Heart left ventricle (tissue), 13 donors: ENCODE data around the gene RNF215.
"Not testable (repeated sequence)": the region's sequence is repeated elsewhere in the genome, so short reads cannot be mapped to it uniquely, and the experiment has no call there.

Experiments
- POLR2A ChIP-seq, 2 donors: fragments of 450-650 bp; IDR thresholded peaks; one replicate each; pipeline ENCODE4 v1.6.1; 2017; ENCODE audit warnings: antibody characterized with exemption in 2 of 2, mild to moderate bottlenecking in 2 of 2, moderate library complexity in 2 of 2
- TF ChIP-seq, protein P1 (sequence below), 12 donors: fragments of 200-600 bp; sonication (generic) in 4 of 12; IDR thresholded peaks; one replicate each; pipeline versions ENCODE4 v1.5.0 to v1.8.0; 2018 to 2022; ENCODE audit warnings: antibody characterized with exemption in 12 of 12, mild to moderate bottlenecking in 5 of 12
- donor health status: ischemic (EF 13 %, LVEDD 7.1; RV severe dilation, severe dysfunction).
- donor health status: DM: no; HTN: yes; CAD: no.
- donor health status: DM: no; HTN: no; CAD: no.
- donor health status: ischemic (EF 25% LVEDD 6.9; RV normal size, moderate dysfunction).
- donor health status: ischemic (EF 25% LVEDD 5.7; RV mildly dilated, moderate dysfunction).
- donor health status: ischemic (EF 35%, LVEDD 5.7; RV mildly dilated, moderate dysfunction).
- donor health status: nonischemic (EF 11% LVEDD 7.7; RV severe dilation, severe dysfunction).
- donor health status: DM: yes; HTN: yes; CAD: no.
- donor health status: PGD.
- donor health status: ischemic (EF 29% LVEDD 5.4; RV normal size, mild dysfunction).
- donor health status: nonischemic (EF 23%, LVEDD 6.1; RV moderate dilation, normal function).

DNA sequence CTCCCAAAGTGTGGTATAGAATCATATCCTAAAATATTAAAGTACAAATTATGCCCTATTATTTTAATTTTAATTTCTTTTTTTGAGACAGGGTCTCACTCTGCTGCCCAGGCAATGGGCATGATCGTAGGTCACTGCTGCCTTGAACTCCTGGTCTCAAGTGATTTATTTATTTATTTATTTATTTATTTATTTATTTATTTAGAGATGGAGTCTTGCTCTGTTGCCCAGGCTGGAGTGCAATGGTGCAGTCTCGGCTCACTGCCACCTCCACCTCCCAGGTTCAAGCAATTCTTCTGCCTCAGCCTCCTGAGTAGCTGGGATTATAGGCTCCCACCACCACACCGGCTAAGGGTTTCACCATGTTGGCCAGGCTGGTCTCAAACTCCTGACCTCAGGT lies 13.8 kb upstream of the RNF215 start:
- TF ChIP-seq, protein P1, sequence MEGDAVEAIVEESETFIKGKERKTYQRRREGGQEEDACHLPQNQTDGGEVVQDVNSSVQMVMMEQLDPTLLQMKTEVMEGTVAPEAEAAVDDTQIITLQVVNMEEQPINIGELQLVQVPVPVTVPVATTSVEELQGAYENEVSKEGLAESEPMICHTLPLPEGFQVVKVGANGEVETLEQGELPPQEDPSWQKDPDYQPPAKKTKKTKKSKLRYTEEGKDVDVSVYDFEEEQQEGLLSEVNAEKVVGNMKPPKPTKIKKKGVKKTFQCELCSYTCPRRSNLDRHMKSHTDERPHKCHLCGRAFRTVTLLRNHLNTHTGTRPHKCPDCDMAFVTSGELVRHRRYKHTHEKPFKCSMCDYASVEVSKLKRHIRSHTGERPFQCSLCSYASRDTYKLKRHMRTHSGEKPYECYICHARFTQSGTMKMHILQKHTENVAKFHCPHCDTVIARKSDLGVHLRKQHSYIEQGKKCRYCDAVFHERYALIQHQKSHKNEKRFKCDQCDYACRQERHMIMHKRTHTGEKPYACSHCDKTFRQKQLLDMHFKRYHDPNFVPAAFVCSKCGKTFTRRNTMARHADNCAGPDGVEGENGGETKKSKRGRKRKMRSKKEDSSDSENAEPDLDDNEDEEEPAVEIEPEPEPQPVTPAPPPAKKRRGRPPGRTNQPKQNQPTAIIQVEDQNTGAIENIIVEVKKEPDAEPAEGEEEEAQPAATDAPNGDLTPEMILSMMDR (IDR thresholded peaks at IDR 0.05), result not testable (repeated sequence)
- not testable (repeated sequence) for TF ChIP-seq POLR2A (IDR thresholded peaks at IDR 0.05)
